COR-L47 (cell line): ENCODE measurements around the gene ANO7.

Experiments used
- DNase-seq: peaks from one replicate; lab custom pipeline; 2025; lab: John Stamatoyannopoulos, UW

ANO7 gene

DNA sequence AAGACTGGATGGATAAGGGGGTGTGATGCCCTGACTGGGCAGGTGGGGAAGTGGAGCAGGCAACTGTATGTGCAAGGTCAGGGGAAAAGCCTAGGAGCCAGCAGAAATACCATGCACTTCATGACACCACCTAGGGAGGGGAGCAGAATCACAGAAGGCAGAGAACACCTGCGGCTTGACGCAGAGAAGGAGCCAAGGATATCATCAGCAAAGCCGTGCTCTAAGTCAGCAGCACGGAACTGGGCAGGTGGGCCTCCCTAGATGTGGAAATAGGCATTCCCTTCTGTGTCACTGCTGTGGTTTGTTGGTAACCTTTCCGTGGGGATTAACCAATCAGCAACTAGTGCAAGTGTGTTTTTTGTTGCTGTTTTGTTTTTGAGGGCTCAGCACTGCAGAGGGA lies 85.7 kb downstream of the ANO7 start:
- DNase-seq: no peak
